HEK293 (cell line): ENCODE results near the gene SPHK1.

ENCODE experiments used
- HOXC10 ChIP-seq: sonication (generic); formaldehyde crosslinking; IDR thresholded peaks from 2 replicates; pipeline ENCODE4 v1.8.1; 2023; ENCODE audit warnings: mild to moderate bottlenecking, missing genetic modification reagents
- KLF1 ChIP-seq: fragments of 450-650 bp; formaldehyde crosslinking; IDR thresholded peaks from 2 replicates; pipeline ENCODE4 v1.5.1; 2016; ENCODE audit warnings: missing biosample characterization, missing genetic modification characterization
- KLF8 ChIP-seq: fragments of 450-650 bp; formaldehyde crosslinking; IDR thresholded peaks from 2 replicates; pipeline ENCODE4 v1.5.1; 2016; ENCODE audit warnings: missing biosample characterization, missing genetic modification characterization
- MZF1 ChIP-seq: fragments of 450-650 bp; formaldehyde crosslinking; IDR thresholded peaks from 2 replicates; pipeline ENCODE4 v1.5.1; 2017; ENCODE audit warnings: missing biosample characterization, missing genetic modification characterization, borderline replicate concordance
- SP3 ChIP-seq: fragments of 450-650 bp; formaldehyde crosslinking; IDR thresholded peaks from 2 replicates; pipeline ENCODE4 v1.5.1; 2016; ENCODE audit warnings: missing biosample characterization, missing genetic modification characterization
- ZBTB7A ChIP-seq: fragments of 450-650 bp; formaldehyde crosslinking; IDR thresholded peaks from 2 replicates; pipeline ENCODE4 v1.5.1; 2016; ENCODE audit warnings: low read depth, missing biosample characterization, missing genetic modification characterization
- ZBTB8A ChIP-seq: fragments of 450-650 bp; formaldehyde crosslinking; IDR thresholded peaks from 2 replicates; pipeline ENCODE4 v1.5.1; 2016; ENCODE audit warnings: missing biosample characterization, missing genetic modification characterization
- ZFHX2 ChIP-seq: fragments of 450-650 bp; formaldehyde crosslinking; conservative IDR thresholded peaks from 2 replicates; pipeline ENCODE4 v1.5.1; 2016; ENCODE audit warnings: missing biosample characterization, missing genetic modification characterization
- ZNF121 ChIP-seq: fragments of 450-650 bp; formaldehyde crosslinking; IDR thresholded peaks from 2 replicates; pipeline ENCODE4 v1.5.1; 2016; ENCODE audit warnings: missing biosample characterization, missing genetic modification characterization
- ZNF146 ChIP-seq: fragments of 450-650 bp; formaldehyde crosslinking; IDR thresholded peaks from 2 replicates; pipeline ENCODE4 v1.5.1; 2016; ENCODE audit warnings: missing biosample characterization, missing genetic modification characterization
- ZNF16 ChIP-seq: fragments of 450-650 bp; formaldehyde crosslinking; IDR thresholded peaks from 2 replicates; pipeline ENCODE4 v1.5.1; 2016; ENCODE audit warnings: low read depth, missing biosample characterization, missing genetic modification characterization
- ZNF341 ChIP-seq: fragments of 450-650 bp; formaldehyde crosslinking; IDR thresholded peaks from 2 replicates; pipeline ENCODE4; 2016; ENCODE audit warnings: low read depth, missing biosample characterization, missing genetic modification characterization
- ZNF501 ChIP-seq: fragments of 450-650 bp; formaldehyde crosslinking; IDR thresholded peaks from 2 replicates; pipeline ENCODE4 v1.5.1; 2016; ENCODE audit warnings: missing biosample characterization, missing genetic modification characterization
- ZNF76 ChIP-seq: fragments of 450-650 bp; formaldehyde crosslinking; IDR thresholded peaks from 2 replicates; pipeline ENCODE4; 2016; ENCODE audit warnings: low read depth, missing biosample characterization, missing genetic modification characterization, borderline replicate concordance
- ZNF777 ChIP-seq: fragments of 450-650 bp; formaldehyde crosslinking; IDR thresholded peaks from 2 replicates; pipeline ENCODE4 v1.5.1; 2017; ENCODE audit warnings: missing biosample characterization, missing genetic modification characterization, borderline replicate concordance
- TF ChIP-seq, protein P1 (sequence below): sonication (generic); formaldehyde crosslinking; IDR thresholded peaks from 2 replicates; pipeline ENCODE4 v1.8.1; 2022; ENCODE audit warnings: mild to moderate bottlenecking, moderate library complexity, missing genetic modification reagents
- TF ChIP-seq, protein P2 (sequence below): fragments of 450-650 bp; formaldehyde crosslinking; IDR thresholded peaks from 2 replicates; pipeline ENCODE4 v1.5.1; 2016; ENCODE audit warnings: missing biosample characterization, missing genetic modification characterization
- TF ChIP-seq, protein P3 (sequence below): fragments of 450-650 bp; formaldehyde crosslinking; conservative IDR thresholded peaks from 2 replicates; pipeline ENCODE4 v1.5.1; 2016; ENCODE audit warnings: low read depth, missing biosample characterization, missing genetic modification characterization
- TF ChIP-seq, protein P4 (sequence below): fragments of 450-650 bp; formaldehyde crosslinking; IDR thresholded peaks from 2 replicates; pipeline ENCODE4 v1.5.1; 2016; ENCODE audit warnings: missing biosample characterization, missing genetic modification characterization
- TF ChIP-seq, protein P5 (sequence below): fragments of 450-650 bp; IDR thresholded peaks from 2 replicates; pipeline ENCODE4 v1.5.1; 2018; ENCODE audit warnings: missing biosample characterization, missing genetic modification characterization

The SPHK1 gene

DNA sequence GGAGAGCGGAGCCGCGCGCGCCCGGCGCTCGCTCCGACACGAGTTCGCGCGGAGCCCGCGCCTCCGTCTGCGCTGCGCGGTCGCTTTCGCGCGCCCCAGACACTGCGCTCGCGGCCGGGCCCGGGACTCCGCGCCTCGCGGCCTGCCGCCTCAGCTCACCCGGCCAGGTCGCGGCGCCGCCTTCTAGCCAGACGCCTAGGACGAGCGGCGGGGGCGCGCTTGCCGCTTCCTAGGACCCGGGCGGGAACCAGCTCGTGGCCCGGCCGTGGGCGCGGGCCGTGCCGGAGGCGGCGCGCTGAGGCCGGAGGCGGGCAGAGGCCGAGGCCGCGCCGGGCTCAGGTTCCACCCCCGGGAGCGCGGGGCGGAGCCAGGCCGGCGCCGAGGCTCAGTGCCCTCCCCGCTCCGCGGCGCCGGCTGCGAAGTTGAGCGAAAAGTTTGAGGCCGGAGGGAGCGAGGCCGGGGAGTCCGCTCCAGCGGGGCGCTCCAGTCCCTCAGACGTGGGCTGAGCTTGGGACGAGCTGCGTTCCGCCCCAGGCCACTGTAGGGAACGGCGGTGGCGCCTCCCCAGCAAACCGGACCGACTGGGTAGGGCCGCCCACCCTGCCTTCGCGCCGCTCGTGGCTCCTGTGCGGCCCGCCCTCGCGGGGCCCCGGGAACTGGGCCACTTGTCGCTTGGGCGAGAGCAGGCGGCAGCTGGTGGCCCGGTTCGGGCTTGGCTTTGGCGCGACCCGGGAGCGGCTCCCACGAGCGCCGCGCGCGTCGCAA lies at the start of gene SPHK1 (continued):
- TF ChIP-seq ZNF341 (tag by site-specific recombination), result peak; percentile 81
- TF ChIP-seq ZNF16, result no peak
- TF ChIP-seq, protein P1, sequence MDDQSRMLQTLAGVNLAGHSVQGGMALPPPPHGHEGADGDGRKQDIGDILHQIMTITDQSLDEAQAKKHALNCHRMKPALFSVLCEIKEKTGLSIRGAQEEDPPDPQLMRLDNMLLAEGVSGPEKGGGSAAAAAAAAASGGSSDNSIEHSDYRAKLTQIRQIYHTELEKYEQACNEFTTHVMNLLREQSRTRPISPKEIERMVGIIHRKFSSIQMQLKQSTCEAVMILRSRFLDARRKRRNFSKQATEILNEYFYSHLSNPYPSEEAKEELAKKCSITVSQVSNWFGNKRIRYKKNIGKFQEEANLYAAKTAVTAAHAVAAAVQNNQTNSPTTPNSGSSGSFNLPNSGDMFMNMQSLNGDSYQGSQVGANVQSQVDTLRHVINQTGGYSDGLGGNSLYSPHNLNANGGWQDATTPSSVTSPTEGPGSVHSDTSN, result peak; percentile 65
- peak; percentile 79 for TF ChIP-seq ZFHX2 (tag by site-specific recombination)
- no peak for TF ChIP-seq MZF1 (tag by site-specific recombination)
- TF ChIP-seq ZNF777, result no peak
- TF ChIP-seq, protein P2, sequence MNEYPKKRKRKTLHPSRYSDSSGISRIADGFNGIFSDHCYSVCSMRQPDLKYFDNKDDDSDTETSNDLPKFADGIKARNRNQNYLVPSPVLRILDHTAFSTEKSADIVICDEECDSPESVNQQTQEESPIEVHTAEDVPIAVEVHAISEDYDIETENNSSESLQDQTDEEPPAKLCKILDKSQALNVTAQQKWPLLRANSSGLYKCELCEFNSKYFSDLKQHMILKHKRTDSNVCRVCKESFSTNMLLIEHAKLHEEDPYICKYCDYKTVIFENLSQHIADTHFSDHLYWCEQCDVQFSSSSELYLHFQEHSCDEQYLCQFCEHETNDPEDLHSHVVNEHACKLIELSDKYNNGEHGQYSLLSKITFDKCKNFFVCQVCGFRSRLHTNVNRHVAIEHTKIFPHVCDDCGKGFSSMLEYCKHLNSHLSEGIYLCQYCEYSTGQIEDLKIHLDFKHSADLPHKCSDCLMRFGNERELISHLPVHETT (tag by site-specific recombination), result 0 out of 2 replicates have a peak, but pooled peaks have one; percentile 39
- TF ChIP-seq ZNF76 (tag by site-specific recombination), result peak; percentile 37; the same call in 1 of the 2 replicates
- TF ChIP-seq, protein P3, sequence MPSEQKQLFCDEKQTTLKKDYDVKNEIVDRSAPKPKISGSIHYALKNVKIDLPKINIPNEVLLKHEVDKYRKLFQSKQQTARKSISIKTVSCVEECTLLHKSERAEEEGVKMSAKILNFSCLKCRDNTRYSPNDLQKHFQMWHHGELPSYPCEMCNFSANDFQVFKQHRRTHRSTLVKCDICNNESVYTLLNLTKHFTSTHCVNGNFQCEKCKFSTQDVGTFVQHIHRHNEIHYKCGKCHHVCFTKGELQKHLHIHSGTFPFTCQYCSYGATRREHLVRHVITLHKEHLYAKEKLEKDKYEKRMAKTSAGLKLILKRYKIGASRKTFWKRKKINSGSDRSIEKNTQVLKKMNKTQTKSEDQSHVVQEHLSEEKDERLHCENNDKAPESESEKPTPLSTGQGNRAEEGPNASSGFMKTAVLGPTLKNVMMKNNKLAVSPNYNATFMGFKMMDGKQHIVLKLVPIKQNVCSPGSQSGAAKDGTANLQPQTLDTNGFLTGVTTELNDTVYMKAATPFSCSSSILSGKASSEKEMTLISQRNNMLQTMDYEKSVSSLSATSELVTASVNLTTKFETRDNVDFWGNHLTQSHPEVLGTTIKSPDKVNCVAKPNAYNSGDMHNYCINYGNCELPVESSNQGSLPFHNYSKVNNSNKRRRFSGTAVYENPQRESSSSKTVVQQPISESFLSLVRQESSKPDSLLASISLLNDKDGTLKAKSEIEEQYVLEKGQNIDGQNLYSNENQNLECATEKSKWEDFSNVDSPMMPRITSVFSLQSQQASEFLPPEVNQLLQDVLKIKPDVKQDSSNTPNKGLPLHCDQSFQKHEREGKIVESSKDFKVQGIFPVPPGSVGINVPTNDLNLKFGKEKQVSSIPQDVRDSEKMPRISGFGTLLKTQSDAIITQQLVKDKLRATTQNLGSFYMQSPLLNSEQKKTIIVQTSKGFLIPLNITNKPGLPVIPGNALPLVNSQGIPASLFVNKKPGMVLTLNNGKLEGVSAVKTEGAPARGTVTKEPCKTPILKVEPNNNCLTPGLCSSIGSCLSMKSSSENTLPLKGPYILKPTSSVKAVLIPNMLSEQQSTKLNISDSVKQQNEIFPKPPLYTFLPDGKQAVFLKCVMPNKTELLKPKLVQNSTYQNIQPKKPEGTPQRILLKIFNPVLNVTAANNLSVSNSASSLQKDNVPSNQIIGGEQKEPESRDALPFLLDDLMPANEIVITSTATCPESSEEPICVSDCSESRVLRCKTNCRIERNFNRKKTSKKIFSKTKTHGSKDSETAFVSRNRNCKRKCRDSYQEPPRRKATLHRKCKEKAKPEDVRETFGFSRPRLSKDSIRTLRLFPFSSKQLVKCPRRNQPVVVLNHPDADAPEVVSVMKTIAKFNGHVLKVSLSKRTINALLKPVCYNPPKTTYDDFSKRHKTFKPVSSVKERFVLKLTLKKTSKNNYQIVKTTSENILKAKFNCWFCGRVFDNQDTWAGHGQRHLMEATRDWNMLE (tag by site-specific recombination), result no peak
- TF ChIP-seq, protein P4, sequence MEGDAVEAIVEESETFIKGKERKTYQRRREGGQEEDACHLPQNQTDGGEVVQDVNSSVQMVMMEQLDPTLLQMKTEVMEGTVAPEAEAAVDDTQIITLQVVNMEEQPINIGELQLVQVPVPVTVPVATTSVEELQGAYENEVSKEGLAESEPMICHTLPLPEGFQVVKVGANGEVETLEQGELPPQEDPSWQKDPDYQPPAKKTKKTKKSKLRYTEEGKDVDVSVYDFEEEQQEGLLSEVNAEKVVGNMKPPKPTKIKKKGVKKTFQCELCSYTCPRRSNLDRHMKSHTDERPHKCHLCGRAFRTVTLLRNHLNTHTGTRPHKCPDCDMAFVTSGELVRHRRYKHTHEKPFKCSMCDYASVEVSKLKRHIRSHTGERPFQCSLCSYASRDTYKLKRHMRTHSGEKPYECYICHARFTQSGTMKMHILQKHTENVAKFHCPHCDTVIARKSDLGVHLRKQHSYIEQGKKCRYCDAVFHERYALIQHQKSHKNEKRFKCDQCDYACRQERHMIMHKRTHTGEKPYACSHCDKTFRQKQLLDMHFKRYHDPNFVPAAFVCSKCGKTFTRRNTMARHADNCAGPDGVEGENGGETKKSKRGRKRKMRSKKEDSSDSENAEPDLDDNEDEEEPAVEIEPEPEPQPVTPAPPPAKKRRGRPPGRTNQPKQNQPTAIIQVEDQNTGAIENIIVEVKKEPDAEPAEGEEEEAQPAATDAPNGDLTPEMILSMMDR (tag by site-specific recombination), result peak; percentile 36; the same call in 1 of the 2 replicates
- TF ChIP-seq, protein P5, sequence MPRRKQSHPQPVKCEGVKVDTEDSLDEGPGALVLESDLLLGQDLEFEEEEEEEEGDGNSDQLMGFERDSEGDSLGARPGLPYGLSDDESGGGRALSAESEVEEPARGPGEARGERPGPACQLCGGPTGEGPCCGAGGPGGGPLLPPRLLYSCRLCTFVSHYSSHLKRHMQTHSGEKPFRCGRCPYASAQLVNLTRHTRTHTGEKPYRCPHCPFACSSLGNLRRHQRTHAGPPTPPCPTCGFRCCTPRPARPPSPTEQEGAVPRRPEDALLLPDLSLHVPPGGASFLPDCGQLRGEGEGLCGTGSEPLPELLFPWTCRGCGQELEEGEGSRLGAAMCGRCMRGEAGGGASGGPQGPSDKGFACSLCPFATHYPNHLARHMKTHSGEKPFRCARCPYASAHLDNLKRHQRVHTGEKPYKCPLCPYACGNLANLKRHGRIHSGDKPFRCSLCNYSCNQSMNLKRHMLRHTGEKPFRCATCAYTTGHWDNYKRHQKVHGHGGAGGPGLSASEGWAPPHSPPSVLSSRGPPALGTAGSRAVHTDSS (tag by site-specific recombination), result no peak
- 0 out of 2 replicates have a peak, but pooled peaks have one; percentile 10 for TF ChIP-seq ZNF121 (tag by site-specific recombination)
- TF ChIP-seq ZBTB8A, result peak; percentile 78
- TF ChIP-seq ZBTB7A, result 0 out of 2 replicates have a peak, but pooled peaks have one; percentile 27
- TF ChIP-seq SP3 (tag by site-specific recombination), result peak; percentile 85
- TF ChIP-seq KLF8 (tag by site-specific recombination), result peak; percentile 59; the same call in 1 of the 2 replicates
- peak; percentile 50; the same call in 1 of the 2 replicates for TF ChIP-seq KLF1 (tag by site-specific recombination)
- TF ChIP-seq ZNF501 (tag by site-specific recombination), result no peak
- no peak for TF ChIP-seq ZNF146 (tag by site-specific recombination)
- 0 out of 2 replicates have a peak, but pooled peaks have one; percentile 60 for TF ChIP-seq HOXC10 (CRISPR knock-in tag)
